IPS DF 6.9 (cell line): ENCODE data around the gene FLCN.

Source experiments
- DNase-seq: peaks from one replicate; pipeline ENCODE4 v3.0.0-alpha.2; 2013; ENCODE audit warnings: low read depth, low spot score
- H3K27ac ChIP-seq: one replicate; pipeline ENCODE4 v1.5.1; 2013; ENCODE audit warnings: low read length, control low read depth
- H3K27me3 ChIP-seq: 2 replicates; pipeline ENCODE4 v1.6.1; 2013; ENCODE audit warnings: mild to moderate bottlenecking, low read length; ENCODE audit not compliant: control insufficient read depth, insufficient read depth
- H3K36me3 ChIP-seq: 2 replicates; pipeline ENCODE4 v1.6.1; 2013; ENCODE audit warnings: low read length; ENCODE audit not compliant: control insufficient read depth, insufficient read depth
- H3K4me1 ChIP-seq: 2 replicates; pipeline ENCODE4 v1.6.1; 2013; ENCODE audit warnings: low read length; ENCODE audit not compliant: control insufficient read depth, insufficient read depth
- H3K4me3 ChIP-seq: 2 replicates; pipeline ENCODE4 v1.5.1; 2013; ENCODE audit warnings: mild to moderate bottlenecking, low read length
- H3K9me3 ChIP-seq: 2 replicates; pipeline ENCODE4 v1.6.1; 2013; ENCODE audit warnings: low read length, inconsistent platforms; ENCODE audit not compliant: control insufficient read depth, insufficient read depth
- WGBS: extraction: QIAGEN DNeasy Blood & Tissue Kit; methylation state at CpG from one replicate; pipeline ENCODE4 v1.1.7; 2013; ENCODE audit warnings: mixed read lengths, missing lambda C conversion rate; ENCODE audit not compliant: insufficient read length, insufficient coverage; 5-methylcytosine and 5-hydroxymethylcytosine counted together

The FLCN gene

DNA sequence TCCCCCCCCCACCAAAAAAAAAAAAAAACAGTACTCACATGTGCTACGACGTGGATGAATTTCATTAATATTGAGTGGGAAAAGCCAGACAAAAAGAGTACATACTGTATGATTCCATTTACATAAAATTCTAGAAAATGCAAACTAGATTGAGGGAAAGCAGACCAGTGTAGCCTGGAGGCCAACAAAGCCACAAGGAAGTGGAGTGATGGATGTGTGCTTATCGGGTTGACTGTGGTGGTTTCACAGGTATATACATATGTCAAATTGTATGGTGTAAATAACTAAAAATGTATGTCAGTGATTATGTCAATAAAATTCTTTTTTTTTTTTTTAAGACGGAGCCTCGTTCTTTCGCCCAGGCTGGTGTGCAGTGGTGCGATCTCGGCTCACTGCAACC is 29.0 kb downstream of the FLCN start:
- Histone ChIP-seq H3K27me3 (no peaks in the 10 kb centered on the region), H3K9me3 (no peaks in the 10 kb centered on the region), H3K27ac (no peak overlapping the region), H3K36me3 (peaks cover 2% of the 10 kb centered on the region), H3K4me3 (no peak overlapping the region), H3K4me1 (no peaks in the 10 kb centered on the region; the same call in 1 of the 2 replicates)
- no CpG with 5 or more reads among the region's 8 CpGs for WGBS
- DNase-seq: no peak

DNA sequence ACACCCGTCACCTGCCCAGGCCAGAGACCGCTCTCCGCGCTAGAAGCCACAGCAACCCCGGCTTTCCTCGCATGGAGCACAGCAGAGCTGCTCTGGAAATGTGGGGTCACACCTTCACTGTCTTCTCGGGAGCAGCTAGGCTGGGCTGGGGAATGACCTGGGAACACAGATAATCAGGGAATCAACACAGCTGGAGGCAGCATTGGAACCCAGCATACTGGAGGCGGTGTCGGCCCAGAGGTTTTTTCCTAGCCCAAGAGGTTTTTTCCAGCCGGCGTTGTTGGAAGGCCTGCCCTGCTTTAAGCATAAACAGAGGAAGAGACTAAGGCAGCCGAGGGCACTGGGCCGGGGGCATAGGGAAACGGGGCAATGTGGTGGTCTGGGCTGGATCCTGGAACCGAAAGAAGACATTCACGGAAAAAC is 30.0 kb downstream of the FLCN start:
- WGBS: no CpG with 5 or more reads among the region's 16 CpGs
- peaks cover 2% of the 10 kb centered on the region; the same call in 1 of the 2 replicates for H3K36me3 ChIP-seq
- H3K27ac ChIP-seq: no peak overlapping the region
- H3K9me3 ChIP-seq: no peaks in the 10 kb centered on the region
- no peaks in the 10 kb centered on the region; the same call in 1 of the 2 replicates for H3K4me1 ChIP-seq
- DNase-seq: no peak
- H3K27me3 ChIP-seq: no peaks in the 10 kb centered on the region
- H3K4me3 ChIP-seq: no peak overlapping the region

- DNase-seq: no peak
These were observed 30.6 kb downstream of the FLCN start, which contains the start of gene PLD6 for GRCh38 chr17:17206124-17206912. Gene PLD6 (minus strand): TSS chr17:17206333. CDS start chr17:17206286, 47 bp downstream.

DNA sequence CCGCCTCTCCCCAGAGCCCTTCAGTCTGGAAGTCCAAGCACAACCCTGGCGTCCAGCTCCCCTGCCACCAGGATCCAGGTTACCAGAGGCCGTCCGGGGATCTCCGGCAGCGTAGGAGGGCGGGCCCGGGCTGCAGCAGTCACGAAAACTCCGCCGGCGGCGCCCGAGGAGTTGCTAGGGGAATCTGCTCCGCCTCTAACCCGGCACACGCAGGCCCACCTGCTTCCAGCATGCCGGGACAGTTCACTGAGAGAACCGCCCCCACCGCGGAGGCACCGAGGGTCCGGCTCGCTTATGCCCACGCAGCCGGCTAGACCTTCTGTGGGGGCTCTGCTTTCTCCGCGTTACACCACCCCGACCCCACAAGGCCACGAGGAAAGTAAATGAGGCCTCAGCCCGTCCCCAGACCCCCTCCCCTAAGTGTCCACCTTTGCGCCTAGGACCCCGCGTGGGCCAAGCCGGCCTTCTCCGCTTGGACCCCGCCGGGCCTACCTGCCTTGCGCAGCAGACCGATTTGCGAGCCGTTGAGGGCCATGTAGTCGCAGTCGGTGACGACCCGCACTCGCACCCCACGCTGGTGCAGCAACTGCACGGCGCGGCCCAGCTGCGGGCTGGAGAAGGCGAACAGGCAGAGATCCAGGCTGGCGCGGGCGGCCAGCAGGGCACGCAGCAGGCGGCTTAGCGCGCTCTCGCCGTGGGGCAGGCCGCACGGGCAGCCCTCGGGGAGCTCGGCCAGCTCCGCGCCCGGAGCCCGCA is 31.4 kb downstream of the FLCN start:
- H3K9me3 ChIP-seq: no peaks in the 10 kb centered on the region
- no CpG with 5 or more reads among the region's 70 CpGs for WGBS

More at GRCh38 chr17:17206124-17206912, 30.6 kb downstream of the FLCN start, which contains the start of gene PLD6:
- Histone ChIP-seq H3K4me1 (no peaks in the 10 kb centered on the region; the same call in 1 of the 2 replicates), H3K9me3 (no peaks in the 10 kb centered on the region), H3K4me3 (peak within 1 kb of the TSS; percentile 19; the same call in 1 of the 2 replicates), H3K36me3 (peaks cover 2% of the 10 kb centered on the region; the same call in 1 of the 2 replicates), H3K27ac (no peak within 1 kb of the TSS), H3K27me3 (no peaks in the 10 kb centered on the region)
- no CpG with 5 or more reads among the region's 78 CpGs for whole genome bisulfite sequencing

DNA sequence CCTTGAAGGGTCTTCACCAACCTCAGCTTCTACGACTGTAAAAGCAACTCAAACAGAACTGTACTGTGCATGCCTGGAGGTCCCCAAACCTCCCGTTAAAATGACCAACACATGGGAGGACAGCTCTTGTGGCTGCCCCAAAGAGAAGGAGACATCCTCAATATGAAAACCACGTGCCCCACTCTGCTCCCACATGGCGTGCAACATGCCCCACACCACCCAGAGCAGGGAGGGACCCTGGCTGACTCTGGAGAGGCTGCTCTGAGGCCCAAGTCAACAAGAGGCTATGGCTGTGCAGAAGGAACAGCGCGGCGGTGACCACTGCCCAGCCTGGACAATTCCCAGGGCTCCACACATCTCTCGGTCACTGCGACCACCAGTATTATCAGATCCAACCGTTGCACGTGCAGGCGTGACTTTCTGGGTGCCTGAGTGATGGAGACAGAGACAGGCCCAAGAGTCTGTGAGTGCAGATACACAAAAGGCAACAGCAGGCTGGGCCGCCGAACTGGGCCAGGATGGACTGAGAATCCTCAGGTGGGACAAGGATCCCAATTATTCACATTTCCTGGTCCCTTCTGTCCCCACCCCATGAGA is 32.2 kb downstream of the FLCN start:
- Histone ChIP-seq H3K27ac (no peak overlapping the region), H3K27me3 (no peaks in the 10 kb centered on the region), H3K4me3 (no peak overlapping the region), H3K36me3 (peaks cover 2% of the 10 kb centered on the region; the same call in 1 of the 2 replicates), H3K9me3 (no peaks in the 10 kb centered on the region), H3K4me1 (no peaks in the 10 kb centered on the region; the same call in 1 of the 2 replicates)
- no peak for DNase-seq
- no CpG with 5 or more reads among the region's 14 CpGs for WGBS

More for the DNA sequence above, 31.4 kb downstream of the FLCN start:
- no peak for DNase-seq
- Histone ChIP-seq H3K4me3 (peak overlapping the region; percentile 19; the same call in 1 of the 2 replicates), H3K4me1 (no peaks in the 10 kb centered on the region; the same call in 1 of the 2 replicates), H3K27me3 (no peaks in the 10 kb centered on the region), H3K36me3 (peaks cover 2% of the 10 kb centered on the region; the same call in 1 of the 2 replicates), H3K27ac (no peak overlapping the region)

DNA sequence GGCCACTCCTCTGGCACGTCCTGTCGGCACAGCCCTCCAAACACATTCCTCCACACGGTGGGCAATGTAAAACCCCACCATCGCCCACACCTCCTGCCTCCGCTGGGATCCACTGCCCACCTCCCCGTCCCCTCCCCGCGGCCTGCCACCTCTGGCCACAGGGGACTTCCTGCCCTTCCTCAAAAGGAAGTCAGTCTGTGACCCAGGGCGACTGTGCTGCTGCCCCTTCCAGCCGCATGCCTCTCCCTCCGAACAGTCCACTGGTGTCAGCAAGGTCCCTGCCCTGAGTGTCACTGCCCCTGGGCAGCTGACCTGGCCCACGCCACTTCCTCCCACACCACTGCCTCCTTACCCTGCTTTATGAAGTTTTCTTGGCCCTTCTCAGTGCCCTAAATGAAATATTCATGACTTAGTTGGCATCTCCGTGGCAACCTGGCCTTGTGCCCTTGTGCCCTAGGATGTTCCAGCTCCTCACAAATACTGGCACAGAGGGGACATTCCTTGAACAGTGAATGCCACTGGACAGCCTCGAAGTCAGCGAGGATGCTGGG is 32.9 kb downstream of the FLCN start:
- H3K27me3 ChIP-seq: no peaks in the 10 kb centered on the region
- WGBS: no CpG with 5 or more reads among the region's 15 CpGs
- no peaks in the 10 kb centered on the region for H3K9me3 ChIP-seq
- H3K27ac ChIP-seq: no peak overlapping the region
- H3K4me3 ChIP-seq: no peak overlapping the region
- peaks cover 2% of the 10 kb centered on the region; the same call in 1 of the 2 replicates for H3K36me3 ChIP-seq
- DNase-seq: no peak
- H3K4me1 ChIP-seq: no peaks in the 10 kb centered on the region; the same call in 1 of the 2 replicates

- Histone ChIP-seq H3K9me3 (no peaks in the 10 kb centered on the region), H3K27me3 (no peaks in the 10 kb centered on the region), H3K27ac (no peak overlapping the region), H3K4me1 (no peaks in the 10 kb centered on the region; the same call in 1 of the 2 replicates), H3K4me3 (no peak overlapping the region), H3K36me3 (peaks cover 2% of the 10 kb centered on the region; the same call in 1 of the 2 replicates)
- no peak for DNase-seq
- no CpG with 5 or more reads among the region's 15 CpGs for WGBS
These were observed 33.7 kb downstream of the FLCN start for GRCh38 chr17:17203173-17203730.

DNA sequence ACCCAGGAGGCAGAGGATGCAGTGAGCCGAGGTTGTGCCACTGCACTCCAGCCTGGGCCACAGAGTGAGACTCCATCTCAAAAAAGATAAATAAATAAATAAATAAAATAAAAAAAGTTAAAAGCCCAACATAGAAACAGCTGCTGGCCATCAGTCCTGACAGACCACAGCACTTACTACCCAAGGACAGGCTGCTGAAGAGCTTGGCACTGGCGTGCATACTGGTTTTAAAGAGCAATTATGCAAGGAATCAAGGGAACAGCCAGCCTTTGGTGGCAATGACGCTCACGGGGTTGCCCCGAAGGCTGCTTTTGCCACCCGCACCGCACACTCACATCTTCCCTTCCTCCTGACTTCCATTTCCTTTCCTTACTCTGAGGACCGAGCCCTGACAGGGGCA is 35.1 kb downstream of the FLCN start:
- DNase-seq: no peak
- peaks cover 2% of the 10 kb centered on the region; the same call in 1 of the 2 replicates for H3K36me3 ChIP-seq
- H3K9me3 ChIP-seq: no peaks in the 10 kb centered on the region
- H3K4me1 ChIP-seq: no peaks in the 10 kb centered on the region; the same call in 1 of the 2 replicates
- no peak overlapping the region for H3K27ac ChIP-seq
- H3K27me3 ChIP-seq: no peaks in the 10 kb centered on the region
- no CpG with 5 or more reads among the region's 8 CpGs for WGBS
- H3K4me3 ChIP-seq: no peak overlapping the region

DNA sequence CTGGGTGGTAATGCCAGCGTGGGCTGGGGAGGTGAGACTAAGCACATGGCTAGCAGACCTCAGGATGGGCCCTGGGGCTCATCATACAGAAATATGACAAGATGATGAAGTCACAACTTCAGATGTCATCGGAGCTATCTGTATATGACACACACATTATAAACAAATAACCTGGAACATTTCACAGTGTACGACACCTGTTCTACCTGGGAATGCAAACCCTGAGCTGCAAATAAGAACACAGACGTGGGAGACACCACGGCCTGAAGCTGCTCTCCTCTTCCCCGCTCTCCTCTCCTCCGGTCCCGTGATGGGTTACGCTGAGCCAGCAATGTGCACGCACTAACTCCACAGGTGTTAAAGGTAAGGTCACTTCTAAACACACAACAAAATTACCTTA is 35.7 kb downstream of the FLCN start:
- WGBS: no CpG with 5 or more reads among the region's 10 CpGs
- Histone ChIP-seq H3K4me1 (no peaks in the 10 kb centered on the region), H3K27ac (no peak overlapping the region)

More for the DNA sequence above, 35.7 kb downstream of the FLCN start:
- H3K4me3 ChIP-seq: no peak overlapping the region
- no peak for DNase-seq
- H3K27me3 ChIP-seq: no peaks in the 10 kb centered on the region
- peaks cover 2% of the 10 kb centered on the region; the same call in 1 of the 2 replicates for H3K36me3 ChIP-seq
- no peaks in the 10 kb centered on the region for H3K9me3 ChIP-seq
